Measurements from ENCODE around the gene ZC3HAV1L.

- TF ChIP-seq, protein P1, sequence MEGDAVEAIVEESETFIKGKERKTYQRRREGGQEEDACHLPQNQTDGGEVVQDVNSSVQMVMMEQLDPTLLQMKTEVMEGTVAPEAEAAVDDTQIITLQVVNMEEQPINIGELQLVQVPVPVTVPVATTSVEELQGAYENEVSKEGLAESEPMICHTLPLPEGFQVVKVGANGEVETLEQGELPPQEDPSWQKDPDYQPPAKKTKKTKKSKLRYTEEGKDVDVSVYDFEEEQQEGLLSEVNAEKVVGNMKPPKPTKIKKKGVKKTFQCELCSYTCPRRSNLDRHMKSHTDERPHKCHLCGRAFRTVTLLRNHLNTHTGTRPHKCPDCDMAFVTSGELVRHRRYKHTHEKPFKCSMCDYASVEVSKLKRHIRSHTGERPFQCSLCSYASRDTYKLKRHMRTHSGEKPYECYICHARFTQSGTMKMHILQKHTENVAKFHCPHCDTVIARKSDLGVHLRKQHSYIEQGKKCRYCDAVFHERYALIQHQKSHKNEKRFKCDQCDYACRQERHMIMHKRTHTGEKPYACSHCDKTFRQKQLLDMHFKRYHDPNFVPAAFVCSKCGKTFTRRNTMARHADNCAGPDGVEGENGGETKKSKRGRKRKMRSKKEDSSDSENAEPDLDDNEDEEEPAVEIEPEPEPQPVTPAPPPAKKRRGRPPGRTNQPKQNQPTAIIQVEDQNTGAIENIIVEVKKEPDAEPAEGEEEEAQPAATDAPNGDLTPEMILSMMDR (IDR thresholded peaks at IDR 0.05; ENCODE audit: low read depth, low read length, poor library complexity, severe bottlenecking) = peak; percentile 91
- TF ChIP-seq EZH2phosphoT487 (IDR thresholded peaks at IDR 0.05; ENCODE audit: borderline replicate concordance, low read length) = no peak
These were observed 39.3 kb upstream of the ZC3HAV1L start for GRCh38 chr7:139075031-139075652.

Measured in DOHH2 (cell line).